Calu3 (cell line): ENCODE data around the gene SMTNL2. TPM values are rescaled to one million over a fixed set of nuclear protein-coding genes. Genes with fewer than 3 reads are reported as not detected.

Source experiments
- BruUV-seq: library from RNA; stranded (reverse); fragments of 400-500 nt; replicated peaks from 2 replicates; lab custom pipeline; 2021; lab: Mats Ljungman, UMichigan
- CTCF ChIA-PET: fragments of 300-600 bp; sonication (Branson Sonifier 250); formaldehyde crosslinking; loops from one replicate; lab custom pipeline; 2022; ENCODE audit warnings: antibody characterized with exemption; lab: Charles Lee
- DNase-seq: peaks from one replicate; pipeline ENCODE4 v3.0.0; 2022
- H3K27ac Mint-ChIP-seq: one replicate; pipeline ENCODE4 v1.8.0; 2022; ENCODE audit warnings: mixed read lengths; ENCODE audit not compliant: unreplicated experiment
- H3K27me3 Mint-ChIP-seq: one replicate; pipeline ENCODE4 v1.8.0; 2022; ENCODE audit warnings: mixed read lengths; ENCODE audit not compliant: unreplicated experiment
- H3K36me3 Mint-ChIP-seq: one replicate; pipeline ENCODE4 v1.8.0; 2022; ENCODE audit warnings: mild to moderate bottlenecking, moderate library complexity, mixed read lengths; ENCODE audit not compliant: insufficient read depth, unreplicated experiment
- H3K4me1 Mint-ChIP-seq: one replicate; pipeline ENCODE4 v1.8.0; 2022; ENCODE audit warnings: mild to moderate bottlenecking, low read depth, mixed read lengths; ENCODE audit not compliant: unreplicated experiment
- H3K4me3 Mint-ChIP-seq: one replicate; pipeline ENCODE4 v1.8.0; 2022; ENCODE audit warnings: mild to moderate bottlenecking, low read depth, moderate library complexity, mixed read lengths; ENCODE audit not compliant: unreplicated experiment
- H3K9me3 Mint-ChIP-seq: one replicate; pipeline ENCODE4 v1.8.0; 2022; ENCODE audit warnings: low read depth, mixed read lengths; ENCODE audit not compliant: unreplicated experiment
- intact Hi-C: fragments of 100-400 bp; cut with micrococcal nuclease; formaldehyde crosslinking; loops from one replicate; pipeline ENCODE4 v1.10.0; 2022; ENCODE audit not compliant: unreplicated experiment
- total RNA-seq: library from RNA; stranded (reverse); gene quantifications from 2 replicates; pipeline ENCODE4 v1.2.3, GENCODE V29; 2022
- TF ChIP-seq, protein P1 (sequence below): fragments of 200-600 bp; IDR thresholded peaks from one replicate; pipeline ENCODE4 v1.8.0; 2022; ENCODE audit warnings: antibody characterized with exemption; ENCODE audit not compliant: unreplicated experiment

The SMTNL2 gene
- total RNA-seq, 1 experiment from 2014 or later = not detected

DNA sequence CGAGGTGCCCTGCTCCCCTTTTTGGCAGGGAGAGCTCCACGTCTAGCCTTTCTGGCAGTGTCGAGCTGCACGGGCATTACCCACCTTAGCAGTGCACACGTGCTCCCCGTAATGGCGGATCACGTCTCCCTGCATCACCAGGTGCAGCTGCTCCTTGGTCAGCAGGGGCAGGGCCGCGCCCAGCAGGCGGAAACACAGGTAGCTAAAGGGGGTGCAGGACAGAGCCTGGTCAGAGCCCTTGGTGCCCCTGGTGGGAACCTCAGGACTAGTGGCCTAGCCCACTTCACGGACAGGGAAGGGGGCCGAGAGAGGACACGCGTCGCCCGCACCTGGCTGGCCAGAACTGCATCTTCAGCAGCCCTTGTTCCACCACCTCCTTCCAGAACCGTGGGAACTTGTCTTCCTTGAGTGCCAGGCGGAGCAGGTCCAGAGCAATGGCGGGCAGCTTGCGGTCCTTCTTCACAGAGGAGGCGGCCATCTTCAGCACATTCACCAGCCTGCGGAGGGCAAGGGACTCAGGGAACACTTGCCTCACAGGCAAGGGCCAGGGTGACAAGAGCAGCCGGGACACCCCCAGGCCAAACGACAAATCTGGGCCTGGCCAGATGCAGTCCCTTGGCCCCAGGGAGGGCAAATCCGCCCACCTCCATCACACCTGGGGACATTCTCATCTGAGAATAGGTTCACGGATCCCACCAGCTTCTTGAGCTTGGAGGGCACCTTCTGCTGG is 32.4 kb upstream of the SMTNL2 start:
- H3K27me3 Mint-ChIP-seq = no peaks in the 10 kb centered on the region
- H3K36me3 Mint-ChIP-seq = peaks cover 63% of the 10 kb centered on the region
- CTCF ChIA-PET = no interaction called here

DNA sequence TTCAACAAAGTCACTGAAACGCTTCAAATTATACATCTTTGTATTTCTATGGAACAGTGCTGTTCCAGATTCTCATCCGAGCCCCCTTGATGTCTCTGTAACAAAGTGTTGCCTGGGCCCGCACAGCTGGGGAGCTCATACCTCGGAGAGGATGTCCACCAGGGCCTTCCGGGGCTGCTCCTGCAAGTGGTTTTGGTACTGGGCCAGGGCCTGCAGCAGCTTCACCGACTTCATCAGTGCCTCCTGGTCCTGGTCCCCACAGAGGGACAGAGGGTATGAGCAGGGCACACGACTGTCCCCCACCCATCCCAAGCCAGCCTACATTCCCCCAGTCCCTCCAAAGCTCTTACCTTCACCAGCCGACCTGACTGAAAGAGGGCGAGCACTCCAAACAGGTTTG is 30.7 kb upstream of the SMTNL2 start:
- intact Hi-C loops = no loop called here
- CTCF ChIA-PET = no interaction called here
- no TSS peak for BruUV-seq

More for the DNA sequence above, 32.4 kb upstream of the SMTNL2 start:
- BruUV-seq = no TSS peak
- intact Hi-C loops = no loop called here
- Mint-ChIP-seq H3K4me1 (peaks cover 8% of the 10 kb centered on the region), H3K4me3 (no peak overlapping the region), H3K27ac (no peak overlapping the region), H3K9me3 (no peaks in the 10 kb centered on the region)
- TF ChIP-seq, protein P1, sequence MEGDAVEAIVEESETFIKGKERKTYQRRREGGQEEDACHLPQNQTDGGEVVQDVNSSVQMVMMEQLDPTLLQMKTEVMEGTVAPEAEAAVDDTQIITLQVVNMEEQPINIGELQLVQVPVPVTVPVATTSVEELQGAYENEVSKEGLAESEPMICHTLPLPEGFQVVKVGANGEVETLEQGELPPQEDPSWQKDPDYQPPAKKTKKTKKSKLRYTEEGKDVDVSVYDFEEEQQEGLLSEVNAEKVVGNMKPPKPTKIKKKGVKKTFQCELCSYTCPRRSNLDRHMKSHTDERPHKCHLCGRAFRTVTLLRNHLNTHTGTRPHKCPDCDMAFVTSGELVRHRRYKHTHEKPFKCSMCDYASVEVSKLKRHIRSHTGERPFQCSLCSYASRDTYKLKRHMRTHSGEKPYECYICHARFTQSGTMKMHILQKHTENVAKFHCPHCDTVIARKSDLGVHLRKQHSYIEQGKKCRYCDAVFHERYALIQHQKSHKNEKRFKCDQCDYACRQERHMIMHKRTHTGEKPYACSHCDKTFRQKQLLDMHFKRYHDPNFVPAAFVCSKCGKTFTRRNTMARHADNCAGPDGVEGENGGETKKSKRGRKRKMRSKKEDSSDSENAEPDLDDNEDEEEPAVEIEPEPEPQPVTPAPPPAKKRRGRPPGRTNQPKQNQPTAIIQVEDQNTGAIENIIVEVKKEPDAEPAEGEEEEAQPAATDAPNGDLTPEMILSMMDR = no peak
- no peak for DNase-seq

DNA sequence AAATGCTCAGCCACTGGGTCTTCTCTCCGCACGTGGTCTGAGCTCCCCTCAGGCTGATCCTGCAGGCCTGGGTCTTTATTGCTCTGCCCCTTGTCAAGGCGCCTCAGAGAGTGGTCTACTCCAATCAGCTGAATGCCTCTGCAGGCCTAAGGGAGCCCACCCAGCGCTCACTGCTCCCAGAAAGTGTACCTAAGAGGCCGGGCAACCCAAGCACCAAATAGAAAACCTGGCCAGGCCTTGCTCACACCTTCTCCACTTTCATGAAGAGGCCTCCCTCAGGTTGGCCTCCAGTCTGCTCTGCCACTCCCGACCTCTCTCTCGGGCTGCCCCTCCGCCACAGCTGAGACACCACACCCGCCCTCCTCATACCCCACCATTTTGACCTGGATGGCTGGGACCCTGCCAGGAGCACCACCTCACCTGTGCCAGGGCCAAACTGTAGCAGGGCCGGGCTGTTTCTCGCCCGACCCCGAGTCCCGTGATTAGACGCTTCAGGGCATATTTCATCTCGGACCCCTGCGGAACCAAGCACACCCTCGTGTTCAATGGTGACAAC is 29.8 kb upstream of the SMTNL2 start:
- Mint-ChIP-seq H3K27me3 (no peaks in the 10 kb centered on the region), H3K27ac (peak overlapping the region; percentile 54), H3K4me1 (peaks cover 8% of the 10 kb centered on the region), H3K36me3 (peaks cover 52% of the 10 kb centered on the region), H3K4me3 (peak overlapping the region; percentile 74), H3K9me3 (no peaks in the 10 kb centered on the region)
- intact Hi-C loops = no loop called here
- DNase-seq = no peak
- CTCF ChIA-PET = no interaction called here
- no TSS peak for BruUV-seq
- TF ChIP-seq, protein P1 = no peak

More for the DNA sequence above, 30.7 kb upstream of the SMTNL2 start:
- H3K36me3 Mint-ChIP-seq = peaks cover 59% of the 10 kb centered on the region
- TF ChIP-seq, protein P1 = no peak
- no peaks in the 10 kb centered on the region for H3K9me3 Mint-ChIP-seq
- peaks cover 8% of the 10 kb centered on the region for H3K4me1 Mint-ChIP-seq
- H3K4me3 Mint-ChIP-seq = peak overlapping the region; percentile 74
- no peak for DNase-seq
- H3K27me3 Mint-ChIP-seq = no peaks in the 10 kb centered on the region
- H3K27ac Mint-ChIP-seq = no peak overlapping the region

DNA sequence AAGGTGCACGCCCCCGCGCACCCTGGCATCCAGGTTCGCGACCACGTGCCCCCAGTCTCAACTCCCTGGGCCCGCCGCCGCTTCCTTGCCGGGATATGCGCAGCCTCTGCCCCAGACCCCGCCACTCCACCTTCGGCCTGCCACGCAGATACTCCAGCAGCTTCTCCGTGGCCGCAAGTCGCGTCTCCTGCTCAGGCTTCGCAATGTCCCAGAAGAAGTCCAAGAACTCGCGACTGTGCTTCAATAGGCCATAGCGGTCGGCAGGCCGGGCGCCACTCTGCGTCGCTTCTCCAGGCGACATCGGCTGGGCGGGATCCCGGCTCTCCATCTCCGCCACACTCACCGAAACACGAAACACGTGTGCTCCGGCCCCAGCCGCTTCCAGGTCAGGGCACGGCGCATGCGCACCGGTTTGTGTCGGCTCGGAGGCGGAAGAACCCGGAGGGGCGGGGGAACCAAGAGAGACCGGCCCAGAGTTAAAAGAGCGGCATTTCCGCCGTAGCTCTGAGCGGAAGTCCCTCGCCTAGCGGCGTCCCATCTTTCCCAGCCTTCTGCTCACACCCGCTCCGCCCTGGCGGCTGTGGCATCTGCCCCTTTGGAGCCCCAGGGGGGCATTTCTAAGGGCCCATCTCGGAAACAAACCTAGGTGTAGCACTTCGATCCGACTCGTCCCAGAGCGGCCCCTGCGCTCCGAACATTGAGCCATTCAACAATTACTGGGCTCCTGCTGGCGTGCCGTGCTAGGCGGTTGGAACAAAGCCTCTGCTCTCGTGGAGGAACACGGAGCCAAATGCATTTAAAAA is 29.1 kb upstream of the SMTNL2 start, which contains the start of gene MYBBP1A:
Gene MYBBP1A, minus strand, starts transcription at position 388 of the 803 bp plus-strand sequence. Its CDS starts 60 bp downstream, at position 328.
- TF ChIP-seq, protein P1 = no peak
- CTCF ChIA-PET = interaction anchor here (0.8 to 1.0 kb wide), 2 partner anchors 136 to 166 kb away, joined by 3 read pairs; no protein-coding TSS in a partner anchor
- peaks cover 46% of the 10 kb centered on the region for H3K36me3 Mint-ChIP-seq
- H3K4me3 Mint-ChIP-seq = peak within 1 kb of the TSS; percentile 74
- peak within 1 kb of the TSS; percentile 54 for H3K27ac Mint-ChIP-seq
- H3K27me3 Mint-ChIP-seq = no peaks in the 10 kb centered on the region
- H3K4me1 Mint-ChIP-seq = peaks cover 8% of the 10 kb centered on the region
- intact Hi-C loops = no loop called here
- DNase-seq = peak; percentile 94
- BruUV-seq = no TSS peak
- H3K9me3 Mint-ChIP-seq = no peaks in the 10 kb centered on the region
